ENCODE measurements around the gene USP47.

Gene USP47

GRCh38 chr11:11985954-11986949, 144.5 kb downstream of the USP47 start:
- TF ChIP-seq, protein P1, sequence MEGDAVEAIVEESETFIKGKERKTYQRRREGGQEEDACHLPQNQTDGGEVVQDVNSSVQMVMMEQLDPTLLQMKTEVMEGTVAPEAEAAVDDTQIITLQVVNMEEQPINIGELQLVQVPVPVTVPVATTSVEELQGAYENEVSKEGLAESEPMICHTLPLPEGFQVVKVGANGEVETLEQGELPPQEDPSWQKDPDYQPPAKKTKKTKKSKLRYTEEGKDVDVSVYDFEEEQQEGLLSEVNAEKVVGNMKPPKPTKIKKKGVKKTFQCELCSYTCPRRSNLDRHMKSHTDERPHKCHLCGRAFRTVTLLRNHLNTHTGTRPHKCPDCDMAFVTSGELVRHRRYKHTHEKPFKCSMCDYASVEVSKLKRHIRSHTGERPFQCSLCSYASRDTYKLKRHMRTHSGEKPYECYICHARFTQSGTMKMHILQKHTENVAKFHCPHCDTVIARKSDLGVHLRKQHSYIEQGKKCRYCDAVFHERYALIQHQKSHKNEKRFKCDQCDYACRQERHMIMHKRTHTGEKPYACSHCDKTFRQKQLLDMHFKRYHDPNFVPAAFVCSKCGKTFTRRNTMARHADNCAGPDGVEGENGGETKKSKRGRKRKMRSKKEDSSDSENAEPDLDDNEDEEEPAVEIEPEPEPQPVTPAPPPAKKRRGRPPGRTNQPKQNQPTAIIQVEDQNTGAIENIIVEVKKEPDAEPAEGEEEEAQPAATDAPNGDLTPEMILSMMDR (IDR thresholded peaks at IDR 0.05; ENCODE audit: low read depth, low read length, missing control alignments), result no peak
- no peak for DNase-seq (ENCODE audit: extremely low read depth, low read depth)

DNA sequence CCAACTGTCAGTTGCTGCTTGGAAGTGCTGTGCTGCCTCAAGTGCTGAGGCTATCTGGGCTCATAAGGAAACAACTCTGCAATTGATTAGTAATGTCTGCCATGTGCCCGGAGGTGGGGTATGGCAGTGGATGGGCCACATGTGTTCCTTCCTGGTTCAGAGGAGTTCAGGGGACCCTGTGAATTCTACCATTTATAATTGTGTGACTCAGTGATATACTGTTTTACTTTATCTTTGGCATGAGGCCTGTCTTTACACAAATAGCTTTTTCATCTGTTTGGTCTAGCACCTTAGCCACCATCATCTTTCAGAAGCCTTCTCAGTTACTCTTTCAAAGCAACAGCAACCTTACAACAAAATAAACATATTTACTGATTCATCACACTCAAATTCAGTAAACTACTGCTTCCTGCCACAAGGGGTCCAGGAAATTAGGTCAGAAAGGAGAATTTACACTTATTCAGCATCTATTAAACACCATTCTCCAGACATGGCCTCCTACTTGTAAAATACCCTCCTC, 145.8 kb downstream of the USP47 start:
- peak; percentile 56 for DNase-seq (ENCODE audit: extremely low read depth, low read depth)
- TF ChIP-seq, protein P1 (IDR thresholded peaks at IDR 0.05; ENCODE audit: low read depth, low read length, missing control alignments), result peak; percentile 35
- H3K4me3 ChIP-seq (replicated peaks; ENCODE audit: low read depth, low read length), result no peak overlapping the region

More at GRCh38 chr11:11985954-11986949, 144.5 kb downstream of the USP47 start:
- H3K4me3 ChIP-seq (replicated peaks; ENCODE audit: low read depth, low read length), result no peak overlapping the region

DNA sequence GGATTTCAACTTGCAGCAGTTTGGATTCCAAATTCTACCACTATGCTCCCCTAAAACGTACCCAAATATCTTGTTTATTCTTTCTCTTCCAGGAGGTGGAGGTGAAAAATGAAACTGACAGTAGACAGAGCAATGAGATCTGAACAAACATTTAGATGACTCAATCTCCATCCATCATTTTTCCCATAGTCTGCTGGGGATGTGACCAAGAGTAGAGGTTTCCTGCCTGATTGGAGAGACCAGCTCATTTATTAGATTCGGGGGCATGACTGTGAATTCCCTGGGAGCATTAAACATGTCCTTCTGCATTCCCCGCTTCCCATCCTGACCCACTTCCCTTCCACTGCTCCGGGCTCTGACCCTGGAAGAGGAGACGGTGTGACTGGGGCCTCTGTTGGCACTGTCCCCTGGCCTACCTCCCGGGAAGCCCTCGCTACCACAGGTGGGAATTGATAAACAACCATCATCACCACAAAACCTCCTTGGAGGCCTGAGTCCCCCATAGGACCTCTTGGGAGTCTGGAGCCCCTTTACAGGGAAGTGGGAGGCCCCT, 146.4 kb downstream of the USP47 start:
- no peak overlapping the region for H3K4me3 ChIP-seq (replicated peaks; ENCODE audit: low read depth, low read length)
- TF ChIP-seq, protein P1 (IDR thresholded peaks at IDR 0.05; ENCODE audit: low read depth, low read length, missing control alignments), result no peak
- DNase-seq (ENCODE audit: extremely low read depth, low read depth), result no peak

DNA sequence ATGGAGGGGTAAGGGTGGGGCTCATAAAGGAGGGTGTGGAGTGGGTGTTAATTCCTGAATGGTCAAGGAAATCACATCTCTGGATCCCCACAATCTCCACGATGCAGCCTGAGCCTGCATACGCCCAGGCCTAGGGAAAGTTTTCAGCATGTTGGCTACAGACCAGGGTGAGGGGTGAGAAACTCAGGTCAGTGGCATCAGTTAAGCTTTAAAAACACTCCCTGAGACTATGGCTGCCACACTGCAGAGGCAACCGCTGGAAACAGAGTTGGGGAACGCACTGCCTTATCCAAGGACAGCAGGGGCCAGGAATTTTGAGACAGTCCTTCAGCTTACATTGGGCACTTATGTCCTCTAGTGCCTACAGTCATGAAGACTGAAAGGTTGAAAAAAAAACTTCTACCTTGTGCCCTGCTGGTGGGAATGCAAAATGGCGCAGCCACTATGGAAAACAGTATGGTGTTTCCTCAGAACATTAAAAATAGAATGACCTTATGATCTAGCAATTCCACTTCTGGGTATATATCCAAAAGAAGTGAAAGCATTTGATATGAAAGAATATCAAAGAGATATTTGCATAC, 147.0 kb downstream of the USP47 start:
- no peak for DNase-seq (ENCODE audit: extremely low read depth, low read depth)

DNA sequence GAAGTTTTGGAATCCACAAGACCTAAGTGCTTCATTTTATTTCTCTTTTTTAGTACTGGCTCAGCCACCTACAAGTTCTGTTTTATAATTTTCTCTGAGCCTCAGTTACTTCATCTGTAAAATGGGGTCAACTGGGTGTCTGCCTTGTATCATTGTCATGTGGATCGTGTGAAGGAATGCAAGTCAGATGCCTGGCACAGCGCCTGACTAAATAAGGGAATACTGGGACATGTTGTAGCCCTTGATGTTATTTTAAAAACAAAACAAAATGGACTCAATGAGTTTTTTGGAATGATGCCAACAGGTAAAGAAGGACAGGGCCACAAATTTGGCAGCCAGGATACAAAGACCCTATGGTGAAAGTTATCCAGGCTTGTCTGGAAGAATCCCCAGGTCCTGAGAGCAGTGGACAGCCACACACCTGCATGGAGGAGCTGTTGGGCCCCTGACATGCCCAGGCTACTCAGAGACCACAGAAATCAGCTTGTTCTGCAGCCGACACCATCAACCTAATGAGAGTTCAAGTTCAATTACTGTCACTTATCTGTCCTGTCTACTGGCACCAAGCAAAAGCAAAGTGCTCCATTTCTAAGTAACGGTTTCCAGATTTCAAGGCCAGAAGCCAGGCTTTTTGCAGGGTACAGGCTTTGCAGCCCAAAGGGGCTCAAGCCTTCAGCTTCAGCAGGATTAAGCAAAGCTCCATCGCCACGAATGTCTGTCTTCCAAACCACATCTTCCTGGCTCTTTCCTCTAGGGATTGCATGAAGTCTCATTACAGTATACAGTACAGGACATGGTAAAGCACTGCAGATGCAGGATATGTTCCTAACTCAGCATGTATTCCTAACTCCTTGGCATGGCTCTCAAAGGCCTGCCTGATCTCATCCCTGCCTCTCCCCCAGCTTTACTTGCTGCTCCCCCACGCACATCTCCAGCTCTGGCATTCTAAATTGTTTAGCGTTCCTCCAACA, 148.3 kb downstream of the USP47 start:
- TF ChIP-seq, protein P1 (IDR thresholded peaks at IDR 0.05; ENCODE audit: low read depth, low read length, missing control alignments), result no peak
- H3K4me3 ChIP-seq (replicated peaks; ENCODE audit: low read depth, low read length), result no peak overlapping the region
- DNase-seq (ENCODE audit: extremely low read depth, low read depth), result no peak

More for the DNA sequence above, 147.0 kb downstream of the USP47 start:
- no peak overlapping the region for H3K4me3 ChIP-seq (replicated peaks; ENCODE audit: low read depth, low read length)
- TF ChIP-seq, protein P1 (IDR thresholded peaks at IDR 0.05; ENCODE audit: low read depth, low read length, missing control alignments), result peak; percentile 24

All from HFF-Myc (cell line).